ENCODE results near the gene MIPEP.

GRCh38 chr13:23808803-23809202, 80.4 kb downstream of the MIPEP start:
- TF ChIP-seq ZEB2 (IDR thresholded peaks at IDR 0.05), result no peak
- no peak for TF ChIP-seq EGR1 (conservative IDR thresholded peaks at IDR 0.05)
- no peak for TF ChIP-seq HNRNPH1 (optimal IDR thresholded peaks at IDR 0.05; ENCODE audit: low read depth, low read length)
- no peak for TF ChIP-seq POLR2AphosphoS5 (IDR thresholded peaks at IDR 0.05; ENCODE audit: control insufficient read depth, insufficient read depth, low read depth, low read length)
- TF ChIP-seq ZNF699 (CRISPR knock-in tag; IDR thresholded peaks at IDR 0.05; ENCODE audit: insufficient replicate concordance), result no peak
- TF ChIP-seq ELF1 (tag; IDR thresholded peaks at IDR 0.05), result no peak
- no peak for TF ChIP-seq SFPQ (IDR thresholded peaks at IDR 0.05; ENCODE audit: low read depth, low read length)
- TF ChIP-seq ZNF655 (CRISPR knock-in tag; IDR thresholded peaks at IDR 0.05), result no peak
- TF ChIP-seq C11orf30 (IDR thresholded peaks at IDR 0.05; ENCODE audit: low read depth), result no peak
- no peak for TF ChIP-seq RFX5 (IDR thresholded peaks at IDR 0.05; ENCODE audit: low read depth, low read length)

Data from K562 (cell line).